A673 (cell line): Measurements from ENCODE around the gene ELAVL3. TPM values are rescaled to one million over a fixed set of nuclear protein-coding genes. Genes with fewer than 3 reads are reported as not detected.
A peak's percentile ranks its signal among the peaks of the same experiment; 100 is the strongest.
"Not testable (repeated sequence)": the region's sequence is repeated elsewhere in the genome, so short reads cannot be mapped to it uniquely, and the experiment has no call there.

ENCODE experiments used
- BruUV-seq: library from RNA; stranded (reverse); fragments of 400-500 nt; replicated peaks from 2 replicates; lab custom pipeline; 2021; lab: Mats Ljungman, UMichigan
- CTCF ChIA-PET: fragments of 300-600 bp; sonication (Branson Sonifier 250); formaldehyde crosslinking; loops from one replicate; lab custom pipeline; 2022; ENCODE audit warnings: antibody characterized with exemption; lab: Charles Lee
- POLR2A ChIA-PET: fragments of 300-600 bp; sonication (Branson Sonifier 250); formaldehyde crosslinking; loops from one replicate; lab custom pipeline; 2022; ENCODE audit warnings: antibody characterized with exemption; ENCODE audit not compliant: low non-redundant PET; lab: Charles Lee
- DNase-seq: peaks from one replicate; pipeline ENCODE4 v3.0.0-alpha.2; 2015; ENCODE audit warnings: low spot score
- H3K27ac ChIP-seq: fragments of 200-600 bp; sonication (generic); 2 replicates; pipeline ENCODE4 v1.5.1; 2016; ENCODE audit warnings: mixed run types, low read depth, mild to moderate bottlenecking, mixed read lengths, antibody characterized with exemption, low read length; ENCODE audit not compliant: poor library complexity, severe bottlenecking
- H3K27me3 ChIP-seq: fragments of 200-600 bp; sonication (generic); replicated peaks from 2 replicates; pipeline ENCODE4 v1.6.1; 2017; ENCODE audit warnings: mixed run types, low read depth, mild to moderate bottlenecking, mixed read lengths, antibody characterized with exemption, low read length; ENCODE audit not compliant: insufficient read depth, poor library complexity
- H3K36me3 ChIP-seq: fragments of 200-600 bp; sonication (generic); 2 replicates; pipeline ENCODE4 v1.6.1; 2016; ENCODE audit warnings: mixed run types, mild to moderate bottlenecking, mixed read lengths, antibody characterized with exemption, low read length; ENCODE audit not compliant: insufficient read depth, poor library complexity, severe bottlenecking
- H3K4me1 ChIP-seq: fragments of 200-600 bp; sonication (generic); 2 replicates; pipeline ENCODE4 v1.6.1; 2017; ENCODE audit warnings: mixed run types, mild to moderate bottlenecking, mixed read lengths, antibody characterized with exemption, low read length; ENCODE audit not compliant: insufficient read depth, poor library complexity, severe bottlenecking
- H3K4me3 ChIP-seq: fragments of 200-600 bp; sonication (generic); 2 replicates; pipeline ENCODE4 v1.5.1; 2016; ENCODE audit warnings: low read depth, mixed run types, mild to moderate bottlenecking, mixed read lengths, low read length; ENCODE audit not compliant: poor library complexity, severe bottlenecking
- H3K9me3 ChIP-seq: fragments of 200-600 bp; sonication (generic); 2 replicates; pipeline ENCODE4 v1.6.1; 2016; ENCODE audit warnings: mixed run types, low read depth, mild to moderate bottlenecking, mixed read lengths, antibody characterized with exemption, low read length; ENCODE audit not compliant: poor library complexity, severe bottlenecking
- EZH2 ChIP-seq: fragments of 200-600 bp; sonication (generic); IDR thresholded peaks from 2 replicates; pipeline ENCODE4 v1.6.1; 2017; ENCODE audit warnings: borderline replicate concordance, low read depth, mild to moderate bottlenecking, mixed read lengths, antibody characterized with exemption, low read length; ENCODE audit not compliant: poor library complexity, severe bottlenecking
- intact Hi-C: fragments of 100-400 bp; cut with micrococcal nuclease; formaldehyde crosslinking; loops from one replicate; pipeline ENCODE4 v1.10.0; 2022; ENCODE audit not compliant: unreplicated experiment
- total RNA-seq: library from RNA; stranded (reverse); gene quantifications from 2 replicates; pipeline ENCODE4 v1.2.3, GENCODE V29; 2021
- TF ChIP-seq, protein P1 (sequence below): fragments of 300-800, 200-600 bp; sonication (generic); conservative IDR thresholded peaks from 2 replicates; pipeline ENCODE4 v1.5.1; 2017; ENCODE audit warnings: low read depth, mild to moderate bottlenecking, antibody characterized with exemption, low read length, moderate library complexity, mixed read lengths

The ELAVL3 gene
- total RNA-seq, 1 experiment from 2014 or later = 5.3 TPM

- Histone ChIP-seq H3K27me3 (peaks cover 18% of the 10 kb centered on the region), H3K9me3 (no peaks in the 10 kb centered on the region), H3K4me1 (no peaks in the 10 kb centered on the region), H3K27ac (no peak overlapping the region), H3K4me3 (no peak overlapping the region), H3K36me3 (no peaks in the 10 kb centered on the region)
- DNase-seq = peak; percentile 94
- intact Hi-C loops = no loop called here
- TF ChIP-seq, protein P1, sequence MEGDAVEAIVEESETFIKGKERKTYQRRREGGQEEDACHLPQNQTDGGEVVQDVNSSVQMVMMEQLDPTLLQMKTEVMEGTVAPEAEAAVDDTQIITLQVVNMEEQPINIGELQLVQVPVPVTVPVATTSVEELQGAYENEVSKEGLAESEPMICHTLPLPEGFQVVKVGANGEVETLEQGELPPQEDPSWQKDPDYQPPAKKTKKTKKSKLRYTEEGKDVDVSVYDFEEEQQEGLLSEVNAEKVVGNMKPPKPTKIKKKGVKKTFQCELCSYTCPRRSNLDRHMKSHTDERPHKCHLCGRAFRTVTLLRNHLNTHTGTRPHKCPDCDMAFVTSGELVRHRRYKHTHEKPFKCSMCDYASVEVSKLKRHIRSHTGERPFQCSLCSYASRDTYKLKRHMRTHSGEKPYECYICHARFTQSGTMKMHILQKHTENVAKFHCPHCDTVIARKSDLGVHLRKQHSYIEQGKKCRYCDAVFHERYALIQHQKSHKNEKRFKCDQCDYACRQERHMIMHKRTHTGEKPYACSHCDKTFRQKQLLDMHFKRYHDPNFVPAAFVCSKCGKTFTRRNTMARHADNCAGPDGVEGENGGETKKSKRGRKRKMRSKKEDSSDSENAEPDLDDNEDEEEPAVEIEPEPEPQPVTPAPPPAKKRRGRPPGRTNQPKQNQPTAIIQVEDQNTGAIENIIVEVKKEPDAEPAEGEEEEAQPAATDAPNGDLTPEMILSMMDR = no peak
- ChIA-PET POLR2A (no interaction called here), CTCF (interaction anchor here (0.6 kb wide), 1 partner anchor 121 kb away, joined by 5 read pairs; no protein-coding TSS in a partner anchor)
- no TSS peak for BruUV-seq
Observed at GRCh38 chr19:11414544-11414943, 66.3 kb downstream of the ELAVL3 start.

GRCh38 chr19:11410682-11411081 is 70.2 kb downstream of the ELAVL3 start:
- ChIA-PET CTCF (interaction anchor here (0.5 kb wide), 1 partner anchor 42 kb away, joined by 3 read pairs; no protein-coding TSS in a partner anchor), POLR2A (no interaction called here)
- Histone ChIP-seq H3K9me3 (no peaks in the 10 kb centered on the region), H3K4me3 (no peak overlapping the region), H3K4me1 (no peaks in the 10 kb centered on the region), H3K36me3 (no peaks in the 10 kb centered on the region), H3K27ac (no peak overlapping the region), H3K27me3 (no peaks in the 10 kb centered on the region)
- no peak for DNase-seq
- intact Hi-C loops = no loop called here
- no peak for TF ChIP-seq EZH2
- TF ChIP-seq, protein P1 = no peak
- no TSS peak for BruUV-seq

DNA sequence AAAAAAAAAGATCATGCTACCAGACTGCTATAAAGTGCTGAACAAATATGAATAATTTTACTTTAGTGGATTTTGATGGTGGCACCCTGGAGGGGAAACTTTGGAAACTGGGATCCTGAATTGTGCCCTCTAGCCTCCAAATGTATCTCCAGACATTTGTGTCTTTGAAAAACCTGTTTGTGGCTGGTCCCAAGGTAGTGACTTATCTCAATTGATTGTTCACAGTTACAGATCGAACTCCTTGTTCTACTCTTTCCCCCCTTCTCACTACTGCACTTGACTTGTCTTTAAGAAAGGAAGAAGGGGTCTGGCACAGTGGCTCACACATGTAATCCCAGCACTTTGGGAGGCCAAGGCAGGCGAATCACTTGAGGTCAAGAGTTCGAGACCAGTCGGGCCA is 72.3 kb downstream of the ELAVL3 start:
- no peaks in the 10 kb centered on the region for H3K27me3 ChIP-seq
- no peaks in the 10 kb centered on the region for H3K4me1 ChIP-seq
- intact Hi-C loops = no loop called here
- BruUV-seq = no TSS peak
- no peaks in the 10 kb centered on the region for H3K9me3 ChIP-seq
- CTCF ChIA-PET = no interaction called here
- H3K27ac ChIP-seq = no peak overlapping the region
- H3K36me3 ChIP-seq = no peaks in the 10 kb centered on the region
- POLR2A ChIA-PET = no interaction called here
- TF ChIP-seq, protein P1 = no peak
- no peak for TF ChIP-seq EZH2
- no peak overlapping the region for H3K4me3 ChIP-seq
- DNase-seq = no peak

DNA sequence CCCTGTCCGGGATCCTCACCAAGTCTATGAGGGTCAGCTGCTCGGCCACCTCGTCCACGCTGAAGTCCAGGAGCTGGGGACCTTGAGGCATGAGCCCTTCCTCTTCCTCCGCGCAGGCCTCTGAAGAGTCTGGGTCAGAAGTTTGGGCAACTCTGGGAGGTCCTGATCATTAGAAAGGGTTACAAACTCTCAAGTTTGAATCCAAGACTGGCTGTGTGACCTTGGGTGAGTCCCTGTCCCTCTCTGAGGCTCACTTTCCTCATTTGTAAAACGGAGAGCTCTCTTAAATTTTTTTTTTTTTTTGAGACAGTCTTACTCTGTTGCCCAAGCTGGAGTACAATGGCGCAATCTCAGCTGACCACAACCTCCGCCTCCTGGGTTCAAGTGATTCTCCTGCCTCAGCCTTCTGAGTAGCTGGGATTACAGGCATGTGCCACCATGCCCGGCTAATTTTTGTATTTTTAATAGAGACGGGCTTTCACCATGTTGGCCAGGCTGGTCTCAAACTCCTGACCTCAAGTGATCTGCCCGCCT is 74.1 kb downstream of the ELAVL3 start:
- H3K36me3 ChIP-seq, intact Hi-C loops, H3K4me1 ChIP-seq, H3K4me3 ChIP-seq, H3K27ac ChIP-seq, DNase-seq, H3K27me3 ChIP-seq, H3K9me3 ChIP-seq, BruUV-seq: not testable (repeated sequence)
- CTCF ChIA-PET = interaction anchor here (0.5 kb wide), 1 partner anchor 15 kb away, joined by 6 read pairs; no protein-coding TSS in a partner anchor
- POLR2A ChIA-PET = interaction anchor here (0.6 kb wide), 1 partner anchor 15 kb away, joined by 6 read pairs; no protein-coding TSS in a partner anchor
